Mesenteric fat pad (tissue), 1 donor: Measurements from ENCODE around the gene GLOD5. TPM values are rescaled to one million over a fixed set of nuclear protein-coding genes. Genes with fewer than 3 reads are reported as not detected.
A peak's percentile ranks its signal among the peaks of the same experiment; 100 is the strongest.

Experiments used
- DNase-seq: peaks from one replicate; pipeline ENCODE4 v3.0.0-alpha.2; 2020; ENCODE audit warnings: low spot score
- long read RNA-seq: library from polyadenylated mRNA; unstranded; transcript quantifications from one replicate; pipeline ENCODE4 v2.0.0, GENCODE V29; 2020
- total RNA-seq: library from RNA; stranded (reverse); fragmentation: NEBNext Ultra II Directional; extraction: Animal tissue kit (Norgen Biotek cat#: 25700); gene quantifications from one replicate; pipeline ENCODE4 v1.2.1, GENCODE V29; 2021
- donor health status: DM: yes; HTN: yes; CAD: no.

Gene GLOD5
- total RNA-seq: not detected
- long read RNA-seq: 0 reads

- DNase-seq: no peak
Measured at GRCh38 chrX:48761674-48762471, at the start of gene GLOD5. Gene GLOD5, plus strand, starts transcription at chrX:48761747. Its CDS starts 44 bp downstream, at chrX:48761791.

- DNase-seq: no peak
Measured at GRCh38 chrX:48711929-48712505, 49.5 kb upstream of the GLOD5 start.

GRCh38 chrX:48713847-48714246 lies 47.7 kb upstream of the GLOD5 start:
- DNase-seq: no peak

DNA sequence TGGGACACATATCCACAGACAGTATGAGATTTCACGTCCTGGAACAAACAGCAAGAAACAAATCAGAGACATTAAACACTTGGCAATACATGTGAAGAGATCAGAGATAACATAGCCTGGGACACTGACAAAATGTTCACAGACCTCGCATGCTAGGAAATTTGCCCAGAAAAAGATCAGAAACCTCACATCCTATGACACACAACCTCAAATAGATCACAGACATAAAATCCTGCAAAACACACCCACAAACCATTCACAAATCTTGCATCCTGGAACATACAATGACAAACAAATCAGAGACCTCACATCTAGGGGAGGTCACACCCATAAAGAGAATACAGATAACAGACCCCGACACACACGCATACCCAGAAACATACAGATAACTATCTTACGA lies 47.0 kb upstream of the GLOD5 start:
- no peak for DNase-seq

- DNase-seq: no peak
Measured at GRCh38 chrX:48715072-48715471, 46.5 kb upstream of the GLOD5 start.

GRCh38 chrX:48715876-48716502 lies 45.6 kb upstream of the GLOD5 start:
- DNase-seq: no peak

DNA sequence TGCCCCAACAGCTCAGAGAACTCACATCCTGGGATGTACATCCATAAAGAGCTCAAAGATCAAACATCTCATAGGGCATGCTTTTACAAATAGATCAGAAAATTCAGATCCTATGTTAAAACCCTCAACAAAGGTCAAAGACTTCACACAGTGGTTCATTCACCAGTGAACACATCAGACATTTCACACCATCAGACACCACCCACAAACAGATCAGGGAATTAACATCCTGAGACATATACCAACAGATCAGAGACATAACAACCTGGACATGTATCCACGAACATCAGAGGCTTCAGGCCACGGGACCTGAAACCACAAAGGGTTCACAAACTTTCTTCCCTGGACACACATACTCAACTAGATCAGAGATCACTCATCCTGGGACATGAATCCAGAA lies 41.6 kb upstream of the GLOD5 start:
- DNase-seq: no peak

- no peak for DNase-seq
Measured at GRCh38 chrX:48720577-48721250, 40.8 kb upstream of the GLOD5 start.

GRCh38 chrX:48721916-48722315 lies 39.6 kb upstream of the GLOD5 start:
- DNase-seq: no peak

- no peak for DNase-seq
Measured at GRCh38 chrX:48726596-48726995, 35.0 kb upstream of the GLOD5 start.

GRCh38 chrX:48728653-48729052 lies 32.9 kb upstream of the GLOD5 start:
- no peak for DNase-seq

DNA sequence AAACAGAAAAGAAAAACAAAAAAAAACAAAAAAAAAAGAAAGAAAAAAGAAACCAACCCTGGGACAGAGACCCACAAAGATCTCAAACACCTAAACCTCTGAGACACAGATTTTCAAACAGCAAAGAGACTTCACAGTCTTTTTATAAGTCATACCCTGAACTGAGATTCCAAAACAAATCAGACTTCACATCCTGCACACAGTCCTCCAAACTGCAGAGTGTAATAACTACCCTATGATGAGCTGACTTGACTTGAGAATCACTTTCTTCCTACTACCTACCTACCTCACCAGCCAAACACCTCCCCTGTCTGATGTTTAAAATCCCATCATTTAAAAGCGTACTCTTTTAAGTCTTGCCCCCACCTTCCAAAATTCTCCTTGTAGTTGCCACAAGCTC lies 25.2 kb upstream of the GLOD5 start:
- DNase-seq: no peak

DNA sequence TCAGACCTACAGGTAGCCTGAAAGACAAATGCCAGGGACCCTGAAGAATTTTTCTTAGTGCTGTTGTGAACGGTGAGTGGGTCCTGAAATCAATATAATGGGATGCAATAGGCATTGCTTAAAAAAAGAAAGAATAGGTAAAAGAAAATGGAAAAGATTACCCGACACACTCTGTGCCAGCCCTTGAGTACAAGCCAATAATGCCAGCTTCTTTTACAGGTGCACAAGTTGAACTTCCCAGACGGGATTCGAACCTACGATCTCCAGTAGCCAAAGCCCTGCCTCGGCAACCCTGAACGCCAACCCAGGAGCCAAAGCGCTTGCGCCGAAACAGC lies 24.7 kb upstream of the GLOD5 start:
- no peak for DNase-seq

DNA sequence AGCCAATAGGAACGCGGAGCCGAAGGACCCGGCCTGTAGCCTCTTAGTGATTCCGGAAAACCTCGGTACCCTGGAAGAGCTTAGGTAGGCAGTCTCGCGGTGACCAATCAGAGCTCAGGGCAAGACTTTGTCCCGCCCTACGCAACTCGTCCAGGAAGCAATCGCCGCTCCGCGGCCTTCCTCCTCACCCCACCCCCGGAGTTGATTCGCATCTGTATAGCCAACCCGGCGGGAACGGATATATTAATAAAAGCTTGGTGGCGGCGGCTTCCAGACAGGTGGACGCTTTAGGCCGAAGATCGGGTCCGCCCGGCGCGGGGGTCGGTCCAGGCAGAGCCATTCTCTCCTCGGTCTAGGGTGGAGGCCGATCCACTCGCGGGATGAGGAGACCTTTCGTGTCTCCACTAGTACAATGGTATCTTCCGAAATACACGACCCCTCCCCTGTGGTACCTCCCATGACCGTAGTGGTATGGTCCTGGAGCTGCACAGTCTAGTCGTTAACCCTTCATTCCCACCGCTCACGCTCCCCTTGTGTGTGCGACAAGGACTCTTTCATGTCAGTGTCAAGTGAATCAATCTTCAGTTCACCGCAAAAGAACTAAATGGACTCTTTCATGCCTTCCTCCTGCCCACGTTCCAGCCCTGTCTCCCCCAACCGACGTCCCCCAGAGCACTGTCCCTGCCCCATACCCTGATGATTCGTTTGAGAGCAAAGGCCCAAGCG lies 24.2 kb upstream of the GLOD5 start:
- peak; percentile 94 for DNase-seq

- no peak for DNase-seq
Measured at GRCh38 chrX:48737940-48738339, 23.6 kb upstream of the GLOD5 start.

DNA sequence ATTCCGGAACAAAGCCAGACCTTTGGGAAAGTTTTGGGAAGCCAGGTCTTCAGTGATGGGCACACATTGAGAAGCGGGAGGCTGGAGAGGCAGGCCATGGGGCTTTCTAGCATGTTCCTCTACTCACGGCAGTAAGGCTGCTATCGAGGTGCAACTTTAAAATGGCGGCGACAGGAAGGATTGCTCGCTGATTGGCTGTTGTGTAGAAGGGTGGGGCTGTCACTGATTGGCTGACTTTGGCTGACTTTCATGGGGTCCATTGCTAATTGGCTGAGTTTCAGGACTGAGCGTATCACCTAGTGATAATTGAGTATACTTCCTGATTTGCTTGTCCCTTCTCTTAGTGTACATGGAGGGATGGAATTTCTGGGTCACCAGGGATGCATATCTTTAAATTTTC lies 19.7 kb upstream of the GLOD5 start:
- no peak for DNase-seq

- DNase-seq: no peak
Measured at GRCh38 chrX:48745222-48745621, 16.3 kb upstream of the GLOD5 start.

DNA sequence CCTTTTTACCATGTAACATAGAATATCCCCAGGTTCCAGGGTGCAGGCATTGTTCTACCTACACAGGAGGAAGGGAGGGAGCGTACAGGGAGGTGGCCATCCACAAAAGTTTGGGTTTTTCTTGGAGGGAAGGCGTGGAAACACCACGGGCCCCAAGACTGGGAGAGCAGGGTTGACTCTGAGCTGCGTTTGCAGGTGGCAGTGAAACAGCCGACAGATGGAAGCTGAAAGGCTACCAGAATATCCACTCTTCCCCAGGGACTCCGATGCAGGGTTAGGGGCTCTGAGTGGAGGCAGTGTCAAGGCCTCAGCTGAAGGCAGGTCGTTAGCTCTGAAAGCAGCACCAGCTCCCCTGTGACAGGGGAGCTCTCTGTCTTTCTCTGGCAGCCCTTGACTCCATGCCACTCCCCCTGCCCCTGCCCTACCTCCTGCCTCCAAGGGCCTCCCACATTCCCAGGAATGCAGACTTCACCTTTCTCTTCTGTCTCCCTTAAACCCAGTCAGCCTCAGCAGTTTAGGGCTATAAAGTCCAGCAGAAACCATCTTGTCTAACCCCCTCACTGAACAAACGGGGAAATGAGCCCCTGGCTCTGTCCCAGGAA lies 14.0 kb upstream of the GLOD5 start:
- DNase-seq: peak; percentile 55

- DNase-seq: no peak
Measured at GRCh38 chrX:48749182-48749581, 12.4 kb upstream of the GLOD5 start.

DNA sequence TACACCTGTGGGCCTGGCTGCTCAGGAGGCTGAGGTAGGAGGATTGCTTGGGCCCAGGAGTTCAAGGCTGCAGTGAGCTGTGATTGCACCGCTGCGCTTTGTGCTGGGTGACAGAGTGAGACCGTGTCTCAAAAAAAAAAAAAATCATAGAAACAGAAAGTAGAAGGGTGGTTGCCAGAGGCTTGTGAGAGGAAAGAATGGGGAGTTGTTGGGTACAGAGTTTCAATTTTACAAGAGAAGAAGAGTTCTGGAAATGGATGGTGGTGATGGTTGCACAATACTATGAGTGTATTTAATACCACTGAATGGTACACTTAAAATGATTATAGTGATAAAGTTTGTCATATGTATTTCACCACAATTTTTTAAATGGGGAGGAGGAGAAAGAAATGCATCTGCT lies 10.2 kb upstream of the GLOD5 start:
- no peak for DNase-seq

- no peak for DNase-seq
Measured at GRCh38 chrX:48752498-48752897, 9.0 kb upstream of the GLOD5 start.
